ENCODE data around the gene GPR62.

GPR62 gene

GRCh38 chr3:51999846-52000245 lies 44.7 kb downstream of the GPR62 start:
- H3K27me3 ChIP-seq (ENCODE audit: insufficient read depth, low read length), result no peaks in the 10 kb centered on the region
- peaks cover 4% of the 10 kb centered on the region for H3K36me3 ChIP-seq (ENCODE audit: insufficient read depth, low read length)
- H3K9ac ChIP-seq (ENCODE audit: low read depth, low read length), result no peak overlapping the region
- H3K9me3 ChIP-seq (ENCODE audit: insufficient read depth, low read depth, low read length), result no peaks in the 10 kb centered on the region
- WGBS, result 89% methylated on average over 2 of the region's 2 CpGs
- H3K4me3 ChIP-seq (ENCODE audit: low read length), result no peak overlapping the region
- H3K27ac ChIP-seq (ENCODE audit: low read depth, low read length), result no peak overlapping the region
- H3K4me1 ChIP-seq (ENCODE audit: insufficient read depth, low read length), result peaks cover 19% of the 10 kb centered on the region; the same call in 1 of the 2 replicates

GRCh38 chr3:52001443-52001974 lies 46.3 kb downstream of the GPR62 start:
- Histone ChIP-seq H3K27me3 (ENCODE audit: insufficient read depth, low read length) (no peaks in the 10 kb centered on the region), H3K4me3 (ENCODE audit: low read length) (no peak overlapping the region), H3K9ac (ENCODE audit: low read depth, low read length) (no peak overlapping the region), H3K27ac (ENCODE audit: low read depth, low read length) (no peak overlapping the region), H3K36me3 (ENCODE audit: insufficient read depth, low read length) (no peaks in the 10 kb centered on the region), H3K9me3 (ENCODE audit: insufficient read depth, low read depth, low read length) (no peaks in the 10 kb centered on the region), H3K4me1 (ENCODE audit: insufficient read depth, low read length) (peaks cover 30% of the 10 kb centered on the region)
- whole genome bisulfite sequencing, result 3% methylated on average over 18 of the region's 18 CpGs

- no peaks in the 10 kb centered on the region for H3K36me3 ChIP-seq (ENCODE audit: insufficient read depth, low read length)
- no peak overlapping the region for H3K27ac ChIP-seq (ENCODE audit: low read depth, low read length)
- no peaks in the 10 kb centered on the region for H3K9me3 ChIP-seq (ENCODE audit: insufficient read depth, low read depth, low read length)
- H3K27me3 ChIP-seq (ENCODE audit: insufficient read depth, low read length), result no peaks in the 10 kb centered on the region
- H3K9ac ChIP-seq (ENCODE audit: low read depth, low read length), result no peak overlapping the region
- H3K4me1 ChIP-seq (ENCODE audit: insufficient read depth, low read length), result peaks cover 28% of the 10 kb centered on the region
- H3K4me3 ChIP-seq (ENCODE audit: low read length), result no peak overlapping the region
- WGBS, result 60% methylated on average over 5 of the region's 6 CpGs
Observed at GRCh38 chr3:52002748-52003147, 47.6 kb downstream of the GPR62 start.

GRCh38 chr3:52004163-52004787 lies 49.1 kb downstream of the GPR62 start:
- Histone ChIP-seq H3K36me3 (ENCODE audit: insufficient read depth, low read length) (no peaks in the 10 kb centered on the region), H3K27me3 (ENCODE audit: insufficient read depth, low read length) (no peaks in the 10 kb centered on the region), H3K9me3 (ENCODE audit: insufficient read depth, low read depth, low read length) (no peaks in the 10 kb centered on the region), H3K9ac (ENCODE audit: low read depth, low read length) (no peak overlapping the region), H3K4me3 (ENCODE audit: low read length) (no peak overlapping the region), H3K27ac (ENCODE audit: low read depth, low read length) (no peak overlapping the region; the same call in 1 of the 2 replicates), H3K4me1 (ENCODE audit: insufficient read depth, low read length) (peaks cover 23% of the 10 kb centered on the region)
- 38% methylated on average over 16 of the region's 16 CpGs for WGBS

- H3K9ac ChIP-seq (ENCODE audit: low read depth, low read length), result 0 out of 2 replicates have a peak overlapping the region, but pooled peaks have one; percentile 10
- peaks cover 23% of the 10 kb centered on the region for H3K4me1 ChIP-seq (ENCODE audit: insufficient read depth, low read length)
- H3K36me3 ChIP-seq (ENCODE audit: insufficient read depth, low read length), result no peaks in the 10 kb centered on the region
- H3K9me3 ChIP-seq (ENCODE audit: insufficient read depth, low read depth, low read length), result no peaks in the 10 kb centered on the region
- no peak overlapping the region for H3K4me3 ChIP-seq (ENCODE audit: low read length)
- H3K27ac ChIP-seq (ENCODE audit: low read depth, low read length), result peak overlapping the region; percentile 58; the same call in 1 of the 2 replicates
- H3K27me3 ChIP-seq (ENCODE audit: insufficient read depth, low read length), result no peaks in the 10 kb centered on the region
- 87% methylated on average over 4 of the region's 4 CpGs for WGBS
Observed at GRCh38 chr3:52004906-52005395, 49.8 kb downstream of the GPR62 start.

- no peaks in the 10 kb centered on the region for H3K27me3 ChIP-seq (ENCODE audit: insufficient read depth, low read length)
- H3K4me3 ChIP-seq (ENCODE audit: low read length), result peak overlapping the region; percentile 31
- 0 out of 2 replicates have a peak overlapping the region, but pooled peaks have one; percentile 10 for H3K9ac ChIP-seq (ENCODE audit: low read depth, low read length)
- no peaks in the 10 kb centered on the region for H3K36me3 ChIP-seq (ENCODE audit: insufficient read depth, low read length)
- no peaks in the 10 kb centered on the region for H3K9me3 ChIP-seq (ENCODE audit: insufficient read depth, low read depth, low read length)
- H3K27ac ChIP-seq (ENCODE audit: low read depth, low read length), result peak overlapping the region; percentile 58
- 13% methylated on average over 15 of the region's 15 CpGs for WGBS
- peaks cover 23% of the 10 kb centered on the region for H3K4me1 ChIP-seq (ENCODE audit: insufficient read depth, low read length)
Observed at GRCh38 chr3:52005571-52005986, 50.4 kb downstream of the GPR62 start.

GRCh38 chr3:52006017-52006819 lies 51.0 kb downstream of the GPR62 start:
- WGBS, result 50% methylated on average over 8 of the region's 8 CpGs
- H3K27ac ChIP-seq (ENCODE audit: low read depth, low read length), result peak overlapping the region; percentile 11; the same call in 1 of the 2 replicates
- no peaks in the 10 kb centered on the region for H3K9me3 ChIP-seq (ENCODE audit: insufficient read depth, low read depth, low read length)
- no peaks in the 10 kb centered on the region for H3K36me3 ChIP-seq (ENCODE audit: insufficient read depth, low read length)
- H3K27me3 ChIP-seq (ENCODE audit: insufficient read depth, low read length), result no peaks in the 10 kb centered on the region
- H3K4me3 ChIP-seq (ENCODE audit: low read length), result peak overlapping the region; percentile 31
- H3K4me1 ChIP-seq (ENCODE audit: insufficient read depth, low read length), result peaks cover 23% of the 10 kb centered on the region
- H3K9ac ChIP-seq (ENCODE audit: low read depth, low read length), result no peak overlapping the region

- no peaks in the 10 kb centered on the region for H3K27me3 ChIP-seq (ENCODE audit: insufficient read depth, low read length)
- no peak overlapping the region for H3K4me3 ChIP-seq (ENCODE audit: low read length)
- no peak overlapping the region for H3K9ac ChIP-seq (ENCODE audit: low read depth, low read length)
- WGBS, result 87% methylated on average over 6 of the region's 6 CpGs
- no peaks in the 10 kb centered on the region for H3K9me3 ChIP-seq (ENCODE audit: insufficient read depth, low read depth, low read length)
- no peaks in the 10 kb centered on the region for H3K36me3 ChIP-seq (ENCODE audit: insufficient read depth, low read length)
- no peak overlapping the region for H3K27ac ChIP-seq (ENCODE audit: low read depth, low read length)
- peaks cover 21% of the 10 kb centered on the region for H3K4me1 ChIP-seq (ENCODE audit: insufficient read depth, low read length)
Observed at GRCh38 chr3:52006820-52007133, 51.6 kb downstream of the GPR62 start.
